ENCODE results near the gene TESK1. TPM values are rescaled to one million over a fixed set of nuclear protein-coding genes. Genes with fewer than 3 reads are reported as not detected.
A peak's percentile ranks its signal among the peaks of the same experiment; 100 is the strongest.
"Not testable (repeated sequence)": the region's sequence is repeated elsewhere in the genome, so short reads cannot be mapped to it uniquely, and the experiment has no call there.

Gene TESK1
- polyA plus RNA-seq, 3 donors = 44.2 to 46.7 (median 46.4) TPM

DNA sequence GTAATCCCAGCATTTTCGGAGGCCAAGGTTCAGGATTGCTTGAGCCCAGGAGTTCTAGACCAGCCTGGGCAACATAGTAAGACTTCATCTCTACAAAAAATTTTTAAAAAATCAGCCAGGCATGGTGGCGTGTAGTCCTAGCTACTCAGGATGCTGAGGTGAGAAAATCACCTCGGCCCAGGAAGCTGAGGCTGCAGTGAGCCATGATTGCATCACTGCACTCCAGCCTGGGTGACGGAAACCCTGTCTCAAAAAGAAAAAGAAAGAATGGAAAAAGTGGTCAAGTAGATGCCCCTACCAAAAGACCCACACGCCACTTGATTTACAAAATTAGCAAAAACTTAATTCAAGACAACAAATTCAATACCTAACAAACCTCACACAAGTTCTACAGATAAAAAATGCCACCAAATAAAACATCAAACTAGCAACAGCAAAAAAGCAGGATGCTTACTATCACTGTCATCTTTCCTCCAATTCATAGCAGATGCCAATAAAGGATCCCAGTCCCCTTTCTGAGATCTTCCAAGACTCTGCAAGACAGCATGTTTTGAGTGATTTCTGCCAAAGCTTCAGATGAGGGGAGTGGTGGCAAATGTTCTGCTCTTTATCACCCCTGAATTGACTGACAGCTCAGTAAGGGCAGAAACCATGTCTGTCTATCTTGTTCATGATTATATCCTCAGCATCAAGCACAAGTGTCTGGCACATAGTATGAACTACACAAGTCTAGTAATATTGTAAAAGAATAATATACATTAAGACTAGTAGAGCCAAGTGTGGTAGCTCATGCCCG is 34.2 kb upstream of the TESK1 start:
- DNase-seq = no peak

DNA sequence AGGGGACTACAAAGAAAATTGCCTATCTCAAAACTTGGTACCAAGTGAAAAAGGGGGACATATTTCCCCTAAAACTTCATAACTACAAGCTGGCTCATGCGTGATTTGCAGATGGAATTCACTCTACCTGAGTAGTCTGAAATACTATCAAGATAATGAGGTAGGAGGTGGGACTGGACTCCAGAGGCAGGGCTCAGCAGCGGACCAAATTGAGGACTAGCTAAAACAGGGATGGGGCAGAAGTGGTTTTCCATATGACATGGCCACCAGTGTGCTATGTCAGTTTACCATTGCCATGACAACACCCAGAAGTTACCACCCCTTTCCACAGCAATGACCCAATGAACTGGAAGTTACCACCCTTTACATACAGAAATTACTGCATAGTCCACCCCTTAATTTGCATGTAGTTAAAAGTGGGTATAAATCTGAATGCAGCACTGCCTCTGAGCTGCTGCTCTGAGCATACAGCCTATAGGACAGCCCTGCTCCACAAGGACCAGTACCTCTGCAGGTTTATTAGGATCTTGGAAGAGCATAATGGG is 30.4 kb upstream of the TESK1 start:
- no peak for DNase-seq

DNA sequence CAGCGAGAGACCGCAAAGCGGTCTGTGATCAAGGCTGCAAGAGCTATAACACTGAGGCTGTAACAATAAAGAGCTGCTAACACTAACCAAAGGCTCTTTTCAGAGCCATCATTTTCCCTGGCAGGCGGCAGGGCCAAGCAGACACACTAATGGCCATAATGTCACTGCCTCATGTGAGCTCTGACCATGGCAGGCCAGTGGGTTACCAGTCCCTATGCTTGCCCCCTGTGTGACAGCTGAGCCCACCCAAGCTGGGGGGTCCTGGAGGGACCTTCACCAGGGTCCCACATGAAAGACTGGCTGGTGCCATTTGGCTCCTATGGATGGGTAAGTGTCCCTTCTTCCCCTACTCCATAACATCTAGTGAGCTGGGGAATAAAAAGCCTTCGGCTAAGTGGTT is 29.6 kb upstream of the TESK1 start:
- DNase-seq = no peak

DNA sequence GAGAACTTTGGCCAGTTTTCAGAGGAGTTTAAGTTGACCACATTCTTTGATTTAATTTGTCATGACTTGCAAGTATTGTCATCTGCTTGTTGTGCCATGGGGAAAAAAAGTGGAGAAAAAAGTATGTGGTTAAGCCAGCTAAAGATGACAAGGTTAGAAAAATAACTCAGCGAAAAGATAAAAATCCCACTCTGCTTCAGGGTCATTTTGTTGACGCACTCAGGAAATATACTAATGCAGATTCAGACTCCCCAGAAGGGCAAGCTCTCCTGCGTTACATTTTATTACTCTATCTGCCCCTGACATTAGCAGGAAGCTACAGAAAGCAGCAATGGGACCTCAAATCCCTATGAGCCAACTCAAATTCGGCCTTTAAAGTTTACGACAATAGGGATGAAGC is 27.6 kb upstream of the TESK1 start:
- DNase-seq = no peak

DNA sequence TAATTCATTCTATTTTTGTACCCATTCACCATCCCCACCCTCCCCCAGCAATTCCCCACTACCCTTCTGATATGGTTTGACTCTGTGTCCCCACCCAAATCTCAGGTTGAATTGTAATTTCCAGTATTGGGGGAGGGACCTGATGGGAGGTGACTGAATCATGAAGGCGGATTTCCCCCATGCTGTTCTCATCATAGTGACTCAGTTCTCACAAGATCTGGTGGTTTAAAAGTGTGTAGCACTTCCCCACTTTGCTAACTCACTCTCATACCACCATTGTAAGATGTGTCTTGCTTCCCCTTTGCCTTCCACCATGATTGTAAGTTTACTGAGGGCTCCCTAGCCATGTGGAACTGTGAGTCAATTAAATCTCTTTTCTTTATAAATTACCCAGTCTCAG is 25.9 kb upstream of the TESK1 start:
- DNase-seq = no peak

DNA sequence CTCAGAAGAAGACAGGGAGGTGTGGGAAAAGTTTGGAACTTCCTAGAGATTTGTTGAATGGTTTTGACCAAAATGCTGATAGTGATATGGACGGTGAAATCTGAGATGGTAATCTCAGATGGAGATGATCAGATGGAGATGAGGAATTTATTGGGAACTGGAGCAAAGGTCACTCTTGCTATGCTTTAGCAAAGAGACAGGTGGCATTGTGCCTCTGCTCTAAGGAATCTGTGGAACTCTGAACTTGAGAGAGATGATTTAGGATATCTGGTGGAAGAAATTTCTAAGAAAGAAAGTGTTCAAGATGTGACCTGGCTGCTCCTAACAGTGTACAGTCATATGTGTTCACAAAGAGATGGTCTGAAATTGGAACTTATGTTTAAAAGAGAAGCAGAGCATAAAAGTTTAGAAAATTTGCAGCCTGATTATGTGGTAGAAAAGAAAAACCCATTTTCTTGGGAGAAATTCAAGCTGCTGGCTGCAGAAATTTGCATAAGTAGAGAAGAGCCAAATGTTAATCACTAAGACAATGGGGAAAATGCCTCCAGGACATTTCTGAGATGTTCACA is 25.3 kb upstream of the TESK1 start:
- DNase-seq = not testable (repeated sequence)

DNA sequence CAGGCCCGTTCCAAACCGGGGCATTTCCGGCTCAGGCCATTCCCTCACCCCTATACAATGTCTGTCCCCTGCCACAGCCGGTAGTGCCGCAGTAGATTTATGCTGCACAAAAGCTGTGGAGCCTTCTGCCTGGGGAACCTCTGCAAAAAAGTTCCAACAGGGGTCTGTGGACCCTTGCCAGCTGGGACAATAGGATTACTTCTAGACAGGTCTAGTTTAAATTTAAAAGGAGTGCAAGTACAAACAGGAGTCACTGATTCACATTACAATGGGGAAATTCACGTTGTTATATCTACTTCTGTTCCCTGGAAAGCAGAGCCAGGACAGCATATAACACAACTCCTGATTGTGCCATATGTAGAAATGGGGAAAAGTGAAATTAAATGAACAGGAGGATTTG is 21.5 kb upstream of the TESK1 start:
- DNase-seq = not testable (repeated sequence)

DNA sequence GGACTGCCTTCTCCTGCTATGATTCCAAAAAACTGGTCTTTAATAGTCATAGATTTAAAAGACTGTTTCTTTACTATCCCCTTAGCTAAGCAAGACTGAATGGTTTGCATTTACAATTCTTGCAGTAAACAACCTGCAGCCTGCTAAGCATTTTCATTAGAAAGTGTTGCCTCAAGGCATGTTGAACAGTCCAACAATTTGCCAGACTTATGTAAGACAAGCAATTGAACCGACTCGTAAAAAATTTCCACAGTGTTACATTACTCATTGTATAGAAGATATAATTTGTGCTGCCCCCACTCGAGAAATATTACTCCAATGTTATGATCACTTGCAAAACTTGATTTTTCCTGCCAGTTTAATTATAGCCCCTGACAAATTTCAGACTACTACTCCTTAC is 20.4 kb upstream of the TESK1 start:
- DNase-seq = not testable (repeated sequence)

DNA sequence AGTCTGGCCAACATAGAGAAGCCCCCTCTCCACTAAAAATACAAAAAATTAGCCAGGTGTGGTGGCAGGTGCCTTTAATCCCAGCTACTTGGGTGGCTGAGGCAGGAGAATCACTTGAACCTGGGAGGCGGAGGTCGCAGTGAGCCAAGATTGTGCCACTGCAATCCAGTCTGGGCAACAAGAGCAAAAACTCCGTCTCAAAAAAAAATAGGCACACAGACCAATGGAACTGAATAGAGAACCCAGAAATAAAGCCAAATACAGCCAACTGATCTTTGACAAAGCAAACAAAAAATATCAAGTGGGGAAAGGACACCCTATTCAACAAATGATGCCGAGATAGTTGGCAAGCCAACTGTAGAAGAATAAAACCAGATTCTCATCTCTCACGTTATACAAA is 16.6 kb upstream of the TESK1 start:
- DNase-seq = not testable (repeated sequence)

DNA sequence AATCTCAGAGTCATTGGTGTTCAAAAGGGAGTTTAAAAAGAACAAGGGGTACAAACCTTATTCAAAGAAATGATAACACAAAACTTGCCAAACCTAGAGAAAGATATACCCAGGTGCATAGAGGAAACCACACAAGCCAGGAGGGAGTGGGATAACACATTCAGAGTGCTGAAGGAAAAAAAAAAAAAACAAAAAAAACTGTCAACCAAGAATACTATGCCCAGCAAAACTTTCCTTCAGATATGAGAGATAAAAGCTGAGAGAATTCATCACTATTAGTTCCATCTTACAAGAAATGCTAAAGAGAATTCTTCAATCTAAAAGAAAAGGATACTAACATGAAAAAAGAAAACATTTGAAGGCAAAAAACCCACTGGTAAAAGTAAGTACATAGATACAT is 11.5 kb upstream of the TESK1 start:
- DNase-seq = no peak

DNA sequence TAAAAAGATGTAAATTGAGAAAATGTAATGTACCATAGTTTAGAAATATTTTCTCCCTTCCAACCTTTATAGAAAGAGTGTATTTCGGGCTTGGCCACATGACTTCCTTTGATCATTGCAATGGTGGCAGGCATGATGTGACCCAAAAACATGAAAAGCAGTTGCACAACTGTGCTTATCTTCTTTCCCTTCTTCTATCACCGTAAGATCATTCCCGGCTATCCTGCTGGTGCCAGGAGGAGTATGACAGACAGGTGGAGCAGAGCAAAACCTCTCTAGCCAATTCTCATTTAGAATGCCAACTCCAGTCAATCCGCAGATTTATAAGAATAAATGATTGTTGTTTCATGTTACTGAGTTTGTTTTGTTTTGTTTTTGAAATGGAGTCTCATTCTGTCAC is 10.6 kb upstream of the TESK1 start:
- DNase-seq = no peak

DNA sequence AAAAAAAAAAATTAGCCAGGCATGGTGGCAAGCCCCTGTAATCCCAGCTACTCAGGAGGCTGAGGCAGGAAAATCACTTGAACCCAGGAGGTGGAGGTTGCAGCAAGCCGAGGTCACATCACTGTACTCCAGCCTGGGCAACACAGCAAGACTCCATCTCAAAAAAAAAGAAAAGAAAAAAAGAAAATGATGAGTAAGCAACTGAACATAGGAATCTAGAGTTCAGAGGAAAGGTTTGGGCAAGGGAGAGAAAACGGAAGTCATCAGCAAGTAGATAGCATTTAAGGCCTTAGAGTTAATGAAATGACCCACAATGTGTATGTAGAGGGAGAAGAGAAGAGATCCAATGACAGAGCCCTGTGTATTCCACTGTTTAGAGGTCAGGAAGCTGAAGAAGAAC is 8.2 kb upstream of the TESK1 start:
- not testable (repeated sequence) for DNase-seq

DNA sequence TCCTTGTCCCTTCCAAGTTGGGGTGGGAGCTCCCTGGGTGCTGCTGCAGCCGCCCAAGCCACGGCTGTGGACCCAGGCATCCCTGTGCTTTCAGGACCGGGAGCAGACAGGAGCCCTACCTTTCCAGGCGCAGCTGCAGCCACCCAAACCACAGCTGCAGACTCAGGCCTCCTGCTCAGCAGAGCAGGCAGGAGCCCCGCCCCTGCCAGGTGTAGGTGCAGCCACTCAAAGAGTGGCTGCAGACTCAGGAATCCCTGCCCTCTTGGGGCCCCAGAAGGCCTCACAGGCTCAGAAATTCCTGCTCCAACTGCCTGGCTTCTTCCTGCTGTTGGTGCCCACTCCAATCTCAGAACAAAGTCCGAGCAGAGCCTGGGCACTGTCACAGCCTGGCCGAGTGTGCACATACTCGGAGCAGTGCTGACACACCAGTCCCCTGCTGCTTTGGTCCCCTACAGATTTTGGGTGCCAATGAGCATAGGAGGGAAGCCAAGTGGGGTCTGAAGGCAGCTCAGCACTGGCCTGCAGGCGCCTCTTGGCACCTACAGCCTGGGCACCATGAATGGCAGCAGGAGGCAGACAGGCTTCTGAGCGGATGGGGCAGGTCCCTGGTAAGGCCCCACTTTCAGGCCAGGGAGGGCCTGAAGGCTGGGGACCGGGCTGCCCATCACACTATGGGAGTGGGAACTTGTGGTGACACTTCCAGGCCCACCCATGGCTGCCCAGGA is 6.0 kb upstream of the TESK1 start:
- DNase-seq = no peak

DNA sequence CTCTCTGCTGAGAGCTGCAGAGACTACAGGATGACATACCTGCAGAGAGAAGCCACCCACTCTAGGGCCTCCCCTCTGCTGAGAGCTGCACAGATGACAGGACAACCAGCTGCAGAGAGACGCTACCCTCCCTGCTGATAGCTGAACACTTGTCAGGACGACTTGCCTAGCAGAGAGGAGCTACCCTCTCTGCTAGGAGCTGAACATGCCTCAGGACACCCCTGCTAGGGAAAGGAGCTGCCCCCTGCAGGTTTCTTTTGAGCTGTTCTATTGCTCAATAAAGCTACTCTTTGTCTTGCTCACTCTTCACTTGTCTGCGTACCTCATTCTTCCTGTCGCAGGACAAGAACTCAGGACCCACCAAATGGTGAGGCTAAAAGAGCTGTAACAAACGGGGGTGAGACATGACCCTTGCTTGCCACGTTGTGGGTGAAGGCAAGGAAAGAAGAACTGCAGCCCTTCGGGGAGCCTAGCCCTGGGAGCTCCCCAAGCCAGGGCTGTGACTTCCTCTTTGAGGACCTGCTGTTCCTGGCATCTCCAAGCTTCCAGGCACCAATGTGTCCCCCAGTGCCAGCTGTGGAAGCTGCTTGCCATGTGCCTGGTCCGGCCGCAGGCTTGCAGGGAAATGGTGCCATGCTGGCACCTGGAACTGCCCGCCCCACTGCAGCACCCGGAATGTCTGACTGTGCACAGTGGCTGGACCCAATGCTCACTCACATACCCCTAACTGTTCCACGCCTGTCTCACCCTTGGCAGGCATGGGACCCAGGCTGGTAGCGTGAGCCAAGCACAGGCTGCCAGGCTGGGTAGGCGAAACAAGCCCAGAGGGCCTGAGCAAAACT is 5.1 kb upstream of the TESK1 start:
- no peak for DNase-seq

DNA sequence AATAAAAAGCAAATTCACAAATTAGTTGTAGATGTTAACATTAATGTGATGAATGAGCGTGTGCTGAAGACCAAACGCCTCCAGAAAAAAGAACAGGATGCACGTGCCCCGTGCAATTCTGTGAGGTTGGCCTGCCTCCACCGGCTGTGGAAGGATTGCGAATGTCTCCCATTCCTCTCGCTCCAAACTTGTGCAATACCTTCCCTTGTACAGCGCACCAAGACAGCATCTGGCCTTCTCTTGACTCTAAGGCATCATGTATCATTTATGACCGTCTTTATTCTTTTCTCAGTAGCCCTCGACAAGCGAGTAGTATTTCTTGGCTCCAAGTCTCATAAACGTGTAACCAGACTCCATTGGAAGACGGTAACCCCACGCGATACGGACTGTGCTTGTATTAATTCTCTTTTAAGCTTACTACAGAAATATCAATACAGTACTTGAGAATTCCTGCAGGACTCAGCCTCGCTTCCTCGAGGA is 1.5 kb upstream of the TESK1 start:
- no peak for DNase-seq

DNA sequence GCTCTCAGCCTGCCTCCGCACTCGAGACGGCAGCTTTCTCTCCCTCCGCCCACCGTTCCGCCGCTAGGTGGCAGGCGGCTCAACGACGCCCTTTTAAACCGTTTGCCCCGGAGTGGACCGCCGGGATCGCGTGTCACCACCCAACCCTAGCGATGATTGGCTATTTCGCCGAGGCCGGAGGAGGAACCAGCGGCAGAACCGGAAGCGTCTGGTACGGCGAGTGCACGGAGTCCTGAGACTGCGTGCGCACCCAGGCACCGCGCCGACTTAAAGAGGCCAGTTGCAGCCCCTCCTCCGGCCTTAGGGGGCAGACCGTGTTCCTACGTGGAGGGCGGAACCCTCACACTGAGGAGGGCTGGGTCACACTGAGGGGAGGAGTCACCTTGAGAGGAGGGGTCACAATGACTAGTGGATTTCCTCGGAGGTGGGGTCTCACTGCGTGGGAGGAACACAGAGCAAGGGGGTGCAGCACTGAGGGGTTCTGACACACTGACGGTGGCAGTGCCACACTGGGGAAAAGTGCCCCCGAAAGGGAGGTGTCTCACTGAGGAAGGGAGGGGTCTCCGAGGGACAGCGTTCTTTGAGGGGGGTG is 980 bp upstream of the TESK1 start:
- DNase-seq = peak; percentile 100

DNA sequence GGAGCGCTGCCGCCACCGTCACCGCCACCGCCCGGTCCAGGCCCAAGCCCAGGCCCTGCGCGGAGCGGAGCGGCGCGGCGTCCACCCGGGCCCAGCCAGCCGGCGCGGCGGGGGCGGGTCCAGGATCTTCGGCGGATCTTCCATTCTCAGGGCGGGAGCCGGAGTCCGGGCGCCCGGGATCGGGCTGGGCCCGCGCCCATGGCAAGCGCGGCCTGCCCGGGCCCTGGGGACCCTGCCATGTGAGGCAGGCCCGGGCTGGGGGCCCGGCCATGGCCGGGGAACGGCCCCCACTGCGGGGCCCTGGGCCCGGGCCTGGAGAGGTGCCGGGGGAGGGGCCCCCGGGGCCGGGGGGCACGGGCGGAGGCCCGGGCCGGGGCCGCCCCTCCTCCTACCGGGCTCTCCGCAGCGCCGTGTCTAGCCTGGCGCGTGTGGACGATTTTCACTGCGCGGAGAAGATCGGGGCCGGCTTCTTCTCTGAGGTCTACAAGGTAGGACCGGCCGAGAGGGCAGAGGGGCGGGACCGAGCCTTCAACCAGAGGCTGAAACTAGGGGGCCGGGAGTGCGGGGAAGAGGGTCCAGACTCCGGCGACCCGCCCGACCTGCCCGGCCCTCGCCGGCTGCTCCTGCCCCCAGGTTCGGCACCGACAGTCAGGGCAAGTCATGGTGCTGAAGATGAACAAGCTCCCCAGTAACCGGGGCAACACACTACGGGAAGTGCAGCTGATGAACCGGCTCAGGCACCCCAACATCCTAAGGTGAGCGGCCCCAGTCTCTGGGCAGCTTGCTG is 482 bp downstream of the TESK1 start:
- DNase-seq = no peak

DNA sequence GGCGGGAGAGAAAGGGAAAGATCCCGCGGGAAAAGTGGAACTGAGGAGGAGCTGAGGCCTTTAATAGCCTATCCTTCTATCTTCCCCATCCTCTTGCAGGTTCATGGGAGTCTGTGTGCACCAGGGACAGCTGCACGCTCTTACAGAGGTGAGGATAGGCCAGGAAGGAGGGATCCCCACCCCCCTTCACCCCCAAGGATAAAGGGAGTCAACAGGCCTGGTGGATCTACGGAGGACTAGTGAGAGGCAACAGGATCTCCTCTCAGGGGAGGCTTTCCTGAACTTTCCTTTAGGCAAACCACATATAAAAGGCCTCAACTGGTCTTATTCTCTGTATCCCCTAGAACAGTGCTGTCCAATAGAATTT is 1.1 kb downstream of the TESK1 start:
- no peak for DNase-seq

DNA sequence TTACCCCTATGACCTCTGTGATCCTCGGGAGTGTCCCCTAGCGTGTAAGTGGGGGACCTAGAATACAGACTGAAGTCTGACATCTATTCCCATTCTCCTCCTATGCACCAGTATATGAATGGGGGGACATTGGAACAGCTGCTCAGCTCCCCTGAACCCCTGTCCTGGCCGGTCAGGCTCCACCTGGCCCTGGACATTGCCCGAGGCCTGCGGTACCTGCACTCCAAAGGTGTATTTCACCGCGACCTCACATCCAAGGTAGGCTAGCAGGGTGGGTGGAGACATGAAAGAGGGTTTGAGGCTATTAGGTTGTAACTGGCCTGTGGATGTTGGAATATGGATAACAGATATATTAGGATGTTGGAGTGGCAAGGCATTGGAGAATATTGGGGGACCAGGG is 1.7 kb downstream of the TESK1 start:
- no peak for DNase-seq

DNA sequence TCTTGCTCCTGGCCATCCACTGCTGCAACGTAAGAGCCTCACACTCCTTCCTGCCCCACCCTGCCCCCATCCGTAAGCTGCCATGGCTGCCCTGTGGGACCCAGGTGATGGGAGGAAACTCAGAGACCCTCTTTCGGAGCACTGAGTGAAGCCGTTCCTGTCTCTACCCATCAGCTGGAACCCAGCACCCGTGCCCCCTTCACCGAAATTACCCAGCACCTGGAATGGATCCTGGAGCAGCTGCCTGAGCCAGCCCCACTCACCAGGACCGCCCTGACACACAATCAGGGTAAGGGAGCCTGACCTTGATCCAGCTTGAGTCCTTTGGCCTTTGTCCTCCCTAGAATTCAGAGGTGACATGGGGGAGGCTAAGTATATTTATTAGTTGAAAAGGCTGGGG is 3.2 kb downstream of the TESK1 start:
- no peak for DNase-seq
